DMS114 treated with DMSO at 0.1 percent for 48 hours (cell line): ENCODE data around the gene FNBP1.

Experiments used
- DNase-seq: peaks from one replicate; lab custom pipeline; 2025; ENCODE audit not compliant: unreplicated experiment; lab: John Stamatoyannopoulos, UW

FNBP1 gene

GRCh38 chr9:129863059-129863690 is 179.8 kb downstream of the FNBP1 start:
- no peak for DNase-seq

GRCh38 chr9:129861447-129861827 is 181.6 kb downstream of the FNBP1 start:
- DNase-seq, result no peak

GRCh38 chr9:129860653-129861446 is 182.1 kb downstream of the FNBP1 start:
- DNase-seq, result no peak

- DNase-seq, result no peak
These were observed 184.6 kb downstream of the FNBP1 start for GRCh38 chr9:129858167-129858962.

GRCh38 chr9:129857207-129857606 is 185.8 kb downstream of the FNBP1 start:
- DNase-seq, result no peak

- DNase-seq, result no peak
These were observed 188.3 kb downstream of the FNBP1 start for GRCh38 chr9:129854588-129855110.

GRCh38 chr9:129853614-129854013 is 189.4 kb downstream of the FNBP1 start:
- DNase-seq, result no peak

- no peak for DNase-seq
These were observed 190.4 kb downstream of the FNBP1 start for GRCh38 chr9:129852579-129852978.

GRCh38 chr9:129851821-129852220 is 191.2 kb downstream of the FNBP1 start:
- DNase-seq, result no peak

GRCh38 chr9:129850821-129851550 is 192.0 kb downstream of the FNBP1 start:
- DNase-seq, result no peak

- no peak for DNase-seq
These were observed 193.1 kb downstream of the FNBP1 start for GRCh38 chr9:129849901-129850300.

GRCh38 chr9:129848712-129849441 is 194.1 kb downstream of the FNBP1 start:
- DNase-seq, result no peak

- no peak for DNase-seq
These were observed 197.6 kb downstream of the FNBP1 start for GRCh38 chr9:129845373-129845772.

GRCh38 chr9:129841071-129841470 is 201.9 kb downstream of the FNBP1 start:
- no peak for DNase-seq

GRCh38 chr9:129840034-129840433 is 203.0 kb downstream of the FNBP1 start:
- no peak for DNase-seq

GRCh38 chr9:129839324-129840023 is 203.5 kb downstream of the FNBP1 start:
- no peak for DNase-seq

- no peak for DNase-seq
These were observed 204.2 kb downstream of the FNBP1 start for GRCh38 chr9:129838707-129839259.
